Type B pancreatic cell (in vitro differentiated cells): ENCODE measurements around the gene VEZT. TPM values are rescaled to one million over a fixed set of nuclear protein-coding genes. Genes with fewer than 3 reads are reported as not detected.
"Not testable (repeated sequence)": the region's sequence is repeated elsewhere in the genome, so short reads cannot be mapped to it uniquely, and the experiment has no call there.

Source experiments
- DNase-seq: peaks from one replicate; pipeline ENCODE4 v3.0.0; 2021; ENCODE audit warnings: mixed read lengths; ENCODE audit not compliant: unreplicated experiment; ENCODE audit errors: extremely low spot score
- H3K27ac Mint-ChIP-seq: 2 replicates; pipeline ENCODE4 v1.8.0; 2021; ENCODE audit warnings: mild to moderate bottlenecking, mixed read lengths
- H3K27me3 Mint-ChIP-seq: 2 replicates; pipeline ENCODE4 v1.8.0; 2021; ENCODE audit warnings: mixed read lengths
- H3K36me3 Mint-ChIP-seq: 2 replicates; pipeline ENCODE4 v1.8.0; 2021; ENCODE audit warnings: mixed read lengths
- H3K4me1 Mint-ChIP-seq: one replicate; pipeline ENCODE4 v1.8.0; 2021; ENCODE audit warnings: mixed read lengths; ENCODE audit not compliant: unreplicated experiment
- H3K4me3 Mint-ChIP-seq: 2 replicates; pipeline ENCODE4 v1.8.0; 2021; ENCODE audit warnings: mild to moderate bottlenecking, mixed read lengths
- H3K9me3 Mint-ChIP-seq: 2 replicates; pipeline ENCODE4 v1.8.0; 2021; ENCODE audit warnings: mixed read lengths
- total RNA-seq: library from RNA; stranded (reverse); gene quantifications from 2 replicates; pipeline ENCODE4 v1.2.1, GENCODE V29; 2021; ENCODE audit warnings: low replicate concordance
- TF ChIP-seq, protein P1 (sequence below): fragments of 200-600 bp; sonication (generic); conservative IDR thresholded peaks from 2 replicates; pipeline ENCODE4 v1.5.0; 2021; ENCODE audit warnings: antibody characterized with exemption, mild to moderate bottlenecking

Gene VEZT
- total RNA-seq, 1 donor from 2014 or later: 69.1 TPM

DNA sequence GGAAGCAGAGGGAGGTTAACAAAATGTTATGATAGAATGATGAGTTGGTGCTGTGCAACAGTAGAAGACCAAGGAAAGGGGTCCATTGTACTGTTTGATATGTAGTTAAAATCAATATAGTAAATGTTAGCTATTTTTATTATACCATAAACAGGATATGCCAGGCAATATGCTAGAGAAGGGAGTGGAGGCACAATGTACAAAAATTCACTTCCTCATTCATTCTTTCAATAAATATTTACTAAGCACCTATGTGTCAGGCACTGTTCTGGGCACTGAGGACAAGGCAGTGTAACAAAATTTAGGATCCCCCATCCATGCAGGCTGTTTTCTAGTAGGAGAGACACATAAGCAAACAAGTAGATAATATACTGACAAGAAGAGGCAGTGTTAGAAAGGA, 25.3 kb upstream of the VEZT start:
- Mint-ChIP-seq H3K4me1 (peaks cover 5% of the 10 kb centered on the region), H3K27ac (no peak overlapping the region), H3K4me3 (no peak overlapping the region), H3K27me3 (no peaks in the 10 kb centered on the region), H3K9me3 (no peaks in the 10 kb centered on the region), H3K36me3 (peaks cover 12% of the 10 kb centered on the region)
- TF ChIP-seq, protein P1, sequence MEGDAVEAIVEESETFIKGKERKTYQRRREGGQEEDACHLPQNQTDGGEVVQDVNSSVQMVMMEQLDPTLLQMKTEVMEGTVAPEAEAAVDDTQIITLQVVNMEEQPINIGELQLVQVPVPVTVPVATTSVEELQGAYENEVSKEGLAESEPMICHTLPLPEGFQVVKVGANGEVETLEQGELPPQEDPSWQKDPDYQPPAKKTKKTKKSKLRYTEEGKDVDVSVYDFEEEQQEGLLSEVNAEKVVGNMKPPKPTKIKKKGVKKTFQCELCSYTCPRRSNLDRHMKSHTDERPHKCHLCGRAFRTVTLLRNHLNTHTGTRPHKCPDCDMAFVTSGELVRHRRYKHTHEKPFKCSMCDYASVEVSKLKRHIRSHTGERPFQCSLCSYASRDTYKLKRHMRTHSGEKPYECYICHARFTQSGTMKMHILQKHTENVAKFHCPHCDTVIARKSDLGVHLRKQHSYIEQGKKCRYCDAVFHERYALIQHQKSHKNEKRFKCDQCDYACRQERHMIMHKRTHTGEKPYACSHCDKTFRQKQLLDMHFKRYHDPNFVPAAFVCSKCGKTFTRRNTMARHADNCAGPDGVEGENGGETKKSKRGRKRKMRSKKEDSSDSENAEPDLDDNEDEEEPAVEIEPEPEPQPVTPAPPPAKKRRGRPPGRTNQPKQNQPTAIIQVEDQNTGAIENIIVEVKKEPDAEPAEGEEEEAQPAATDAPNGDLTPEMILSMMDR: no peak
- no peak for DNase-seq

DNA sequence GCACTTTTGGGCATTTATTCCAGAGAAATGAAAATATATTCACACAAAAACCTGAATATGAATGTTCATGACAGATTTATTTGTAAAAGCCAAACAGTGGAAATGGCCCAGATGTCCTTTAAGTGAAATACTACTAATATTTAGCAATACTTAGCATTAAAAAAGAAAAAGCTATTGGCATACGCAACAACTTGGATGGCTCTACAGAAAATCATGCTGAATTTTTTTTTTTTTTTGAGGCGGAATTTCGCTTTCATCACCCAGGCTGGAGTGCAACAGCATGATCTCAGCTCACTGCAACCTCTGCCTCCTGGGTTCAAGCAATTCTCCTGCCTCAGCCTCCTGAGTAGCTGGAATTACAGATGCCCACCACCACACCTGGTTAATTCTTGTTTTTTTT, 24.5 kb upstream of the VEZT start:
- Mint-ChIP-seq H3K36me3 (peaks cover 8% of the 10 kb centered on the region), H3K4me1 (peaks cover 2% of the 10 kb centered on the region), H3K27me3 (no peaks in the 10 kb centered on the region), H3K9me3 (no peaks in the 10 kb centered on the region), H3K4me3 (no peak overlapping the region), H3K27ac (no peak overlapping the region)
- no peak for DNase-seq
- TF ChIP-seq, protein P1: no peak

DNA sequence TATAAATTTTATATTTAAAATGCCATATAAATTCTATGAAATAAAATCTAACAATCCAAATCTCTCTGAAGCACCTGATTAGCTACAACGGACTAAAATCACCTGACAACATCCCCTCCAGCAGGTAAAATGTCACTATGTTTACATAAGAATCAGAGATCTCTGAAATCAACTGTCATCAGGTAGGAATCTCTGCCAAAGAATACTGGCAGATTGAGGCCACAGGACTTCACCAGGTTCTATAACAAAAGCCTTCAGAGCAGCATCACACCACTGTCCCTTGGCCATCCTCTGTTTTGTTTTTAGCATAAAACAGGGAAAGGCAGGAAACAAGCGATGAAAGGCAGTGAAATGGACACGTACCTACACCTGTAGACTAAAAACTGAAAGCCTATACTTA, 22.5 kb upstream of the VEZT start:
- no peak overlapping the region for H3K27ac Mint-ChIP-seq
- no peak overlapping the region for H3K4me3 Mint-ChIP-seq
- H3K4me1 Mint-ChIP-seq: peaks cover 6% of the 10 kb centered on the region
- DNase-seq: no peak
- no peaks in the 10 kb centered on the region for H3K27me3 Mint-ChIP-seq
- TF ChIP-seq, protein P1: no peak
- H3K9me3 Mint-ChIP-seq: no peaks in the 10 kb centered on the region
- peaks cover 11% of the 10 kb centered on the region for H3K36me3 Mint-ChIP-seq

DNA sequence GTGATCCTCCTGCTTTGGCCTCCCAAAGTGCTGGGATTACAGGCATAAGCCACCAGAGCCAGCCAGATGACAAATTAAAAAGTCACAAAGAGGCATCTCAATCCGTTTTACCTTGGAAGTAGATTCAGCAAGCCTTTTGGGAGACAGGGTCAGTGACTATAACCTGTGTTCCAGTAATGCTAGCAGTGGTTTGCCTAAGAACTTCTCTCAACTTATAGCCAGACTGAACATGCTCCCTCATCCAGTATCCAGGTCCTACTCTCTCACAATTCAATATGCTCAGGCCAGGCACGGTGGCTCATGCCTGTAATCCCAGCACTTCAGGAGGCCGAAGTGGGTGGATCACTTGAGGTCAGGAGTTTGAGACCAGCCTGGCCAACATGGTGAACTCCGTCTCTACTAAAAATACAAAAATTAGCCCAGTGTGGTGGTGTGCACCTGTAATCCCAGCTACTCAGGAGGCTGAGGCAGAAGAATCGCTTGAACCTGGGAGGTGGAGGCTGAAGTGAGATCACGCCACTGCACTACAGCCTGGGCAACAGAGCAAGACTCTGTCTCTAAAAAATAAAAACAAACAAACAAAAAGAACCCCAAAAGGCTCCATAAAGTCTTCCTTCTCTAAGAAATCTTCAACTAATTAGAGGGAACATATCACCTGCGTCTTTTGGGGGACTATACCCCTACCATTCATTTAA, 20.6 kb upstream of the VEZT start:
- H3K4me3 Mint-ChIP-seq, DNase-seq, H3K27ac Mint-ChIP-seq, H3K27me3 Mint-ChIP-seq, H3K9me3 Mint-ChIP-seq: not testable (repeated sequence)
- Mint-ChIP-seq H3K4me1 (peaks cover 18% of the 10 kb centered on the region), H3K36me3 (peaks cover 11% of the 10 kb centered on the region)

DNA sequence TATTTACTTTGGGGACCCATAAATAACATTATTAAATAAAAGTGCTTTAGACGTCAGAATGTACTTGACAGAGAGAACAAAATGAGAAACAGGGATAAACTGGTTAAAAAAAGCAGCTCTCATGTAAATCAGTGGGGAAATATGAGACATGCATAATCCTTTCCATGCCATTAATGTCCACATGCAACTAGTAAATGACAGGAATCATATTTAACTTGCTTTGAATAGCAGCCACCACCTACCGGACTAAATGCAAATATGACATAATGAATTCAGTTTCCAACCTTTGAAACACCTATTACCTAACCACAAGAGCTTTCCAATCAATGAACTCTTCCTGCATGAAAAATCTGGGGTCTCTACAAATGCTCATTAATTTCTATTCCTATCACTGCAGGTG, 20.0 kb upstream of the VEZT start:
- Mint-ChIP-seq H3K4me3 (no peak overlapping the region), H3K9me3 (no peaks in the 10 kb centered on the region), H3K27ac (no peak overlapping the region), H3K4me1 (peaks cover 19% of the 10 kb centered on the region), H3K27me3 (no peaks in the 10 kb centered on the region), H3K36me3 (peaks cover 7% of the 10 kb centered on the region)
- TF ChIP-seq, protein P1: no peak
- no peak for DNase-seq

DNA sequence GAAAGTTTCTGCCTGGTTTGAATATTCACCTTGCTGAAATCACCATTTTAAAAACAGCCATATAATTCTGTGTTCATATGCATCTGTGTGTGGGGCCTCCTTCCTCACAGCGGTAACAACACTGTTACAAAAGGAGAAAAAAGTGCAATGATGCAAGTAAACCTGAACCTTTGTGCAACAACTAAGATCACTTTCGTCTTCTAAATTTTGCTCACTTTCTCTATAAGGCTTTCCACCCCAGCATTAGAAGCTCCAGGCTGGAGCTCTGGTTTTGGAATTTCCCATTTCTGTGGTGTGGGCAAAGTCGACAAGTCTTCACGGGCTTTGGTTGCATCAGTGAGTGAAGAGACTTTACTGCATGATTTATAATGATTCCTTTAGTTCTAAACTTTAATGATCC, 18.7 kb upstream of the VEZT start:
- no peaks in the 10 kb centered on the region for H3K9me3 Mint-ChIP-seq
- no peak overlapping the region for H3K4me3 Mint-ChIP-seq
- DNase-seq: no peak
- peaks cover 4% of the 10 kb centered on the region for H3K36me3 Mint-ChIP-seq
- peaks cover 29% of the 10 kb centered on the region for H3K4me1 Mint-ChIP-seq
- TF ChIP-seq, protein P1: no peak
- H3K27ac Mint-ChIP-seq: no peak overlapping the region
- H3K27me3 Mint-ChIP-seq: no peaks in the 10 kb centered on the region
